GM10847 (cell line): ENCODE results near the gene FAF1.

Experiments used
- POLR2A ChIP-seq: IDR thresholded peaks from 2 replicates; pipeline ENCODE4 v1.6.1; 2011; ENCODE audit not compliant: insufficient read length; ENCODE audit errors: extremely low read depth

The FAF1 gene

GRCh38 chr1:50970931-50971582 lies 11.0 kb upstream of the FAF1 start:
- TF ChIP-seq POLR2A: no peak

GRCh38 chr1:50970509-50970887 lies 10.4 kb upstream of the FAF1 start:
- TF ChIP-seq POLR2A: no peak

GRCh38 chr1:50969611-50970508 lies 9.8 kb upstream of the FAF1 start, which contains the start of gene CDKN2C:
CDKN2C (plus strand) TSS chr1:50970245; CDS start chr1:50970369, 124 bp downstream.
- peak; percentile 5 for TF ChIP-seq POLR2A

- TF ChIP-seq POLR2A: peak; percentile 63
Observed at GRCh38 chr1:50968821-50969610, 8.9 kb upstream of the FAF1 start.

GRCh38 chr1:50968158-50968820 lies 8.2 kb upstream of the FAF1 start:
- TF ChIP-seq POLR2A: peak; percentile 62

GRCh38 chr1:50967416-50968157 lies 7.5 kb upstream of the FAF1 start:
- no peak for TF ChIP-seq POLR2A

DNA sequence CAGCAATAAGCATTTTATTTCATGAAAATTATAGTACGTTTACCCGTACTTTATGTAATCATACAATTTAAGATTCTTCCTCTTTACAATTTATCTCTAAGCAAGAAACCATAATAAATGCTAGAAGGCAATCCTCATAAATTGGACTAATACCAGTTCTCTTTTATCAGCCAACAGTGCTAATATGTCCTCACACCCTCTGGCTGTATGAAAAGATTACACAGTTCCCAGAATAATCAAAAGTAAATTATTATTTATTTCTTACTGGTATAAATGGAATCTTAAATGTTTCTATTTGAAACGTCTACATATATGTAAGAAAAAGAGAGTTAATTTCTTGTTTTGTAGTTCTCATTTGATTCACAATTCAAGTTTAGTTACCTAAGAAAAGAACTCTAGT lies 6.9 kb upstream of the FAF1 start:
- no peak for TF ChIP-seq POLR2A

DNA sequence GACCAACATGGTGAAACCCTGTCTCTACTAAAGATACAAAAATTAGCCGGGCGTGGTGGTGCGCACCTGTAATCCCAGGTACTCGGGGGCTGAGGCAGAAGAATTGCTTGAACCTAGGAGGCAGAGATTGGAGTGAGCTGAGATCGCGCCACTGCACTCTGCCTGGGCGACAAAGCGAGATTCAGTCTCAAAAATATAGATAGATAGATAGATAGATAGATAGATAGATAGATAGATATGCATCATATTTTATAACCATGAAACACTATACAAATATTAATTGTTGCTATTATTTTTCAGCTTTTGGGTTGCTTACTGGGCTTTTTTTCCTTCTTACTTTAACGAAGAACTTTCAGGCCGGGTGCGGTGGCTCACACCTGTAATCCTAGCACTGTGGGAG lies 4.8 kb upstream of the FAF1 start:
- TF ChIP-seq POLR2A: no peak

DNA sequence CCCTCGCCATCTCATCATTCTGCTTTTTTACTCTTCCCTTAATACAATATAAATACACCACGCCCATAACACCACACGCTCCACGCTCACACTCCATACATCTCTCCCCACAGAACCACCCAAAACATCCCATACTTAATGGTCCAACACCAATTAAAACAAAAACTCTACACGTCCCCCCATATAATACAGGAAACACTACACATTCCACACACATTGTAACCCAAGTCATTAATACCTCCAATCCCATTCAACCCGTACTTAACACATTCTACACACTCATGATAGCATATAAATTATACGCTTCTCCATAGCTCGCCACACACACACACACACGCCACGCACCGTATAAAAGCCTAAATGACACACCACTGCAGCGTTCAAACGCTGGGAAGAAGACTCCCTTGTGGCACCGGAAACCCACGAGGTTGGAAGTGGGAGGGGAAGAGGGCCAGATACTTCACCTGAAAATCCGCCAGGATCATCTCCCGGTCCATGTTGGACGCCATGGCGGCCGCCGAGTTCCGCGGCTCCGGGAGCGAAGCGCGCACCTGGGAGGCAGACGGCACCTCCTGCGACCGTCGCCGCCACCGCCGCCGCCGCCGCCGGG lies 659 bp downstream of the FAF1 start:
- TF ChIP-seq POLR2A: no peak

GRCh38 chr1:50955116-50955515 lies 5.0 kb downstream of the FAF1 start:
- TF ChIP-seq POLR2A: no peak

- no peak for TF ChIP-seq POLR2A
Observed at GRCh38 chr1:50950396-50950795, 9.7 kb downstream of the FAF1 start.

- TF ChIP-seq POLR2A: no peak
Observed at GRCh38 chr1:50949286-50949982, 10.6 kb downstream of the FAF1 start.

GRCh38 chr1:50942334-50942733 lies 17.7 kb downstream of the FAF1 start:
- TF ChIP-seq POLR2A: no peak
